Endothelial cell of umbilical vein (primary cell): Measurements from ENCODE around the gene PRLR. TPM values are rescaled to one million over a fixed set of nuclear protein-coding genes. Genes with fewer than 3 reads are reported as not detected.

Source experiments
- BruUV-seq: library from RNA; stranded (reverse); fragments of 400-500 nt; replicated peaks from 2 replicates; lab custom pipeline; 2021; lab: Mats Ljungman, UMichigan
- CTCF ChIA-PET: fragments of 300-600, 350-600 bp; sonication (Branson Sonifier 250); formaldehyde crosslinking; loops from one replicate; lab custom pipeline; 2021; ENCODE audit warnings: antibody characterized with exemption, inconsistent platforms; lab: Charles Lee
- POLR2A ChIA-PET: fragments of 300-600, 350-600 bp; sonication (Branson Sonifier 250); formaldehyde crosslinking; loops from one replicate; lab custom pipeline; 2021; ENCODE audit warnings: antibody characterized with exemption, inconsistent platforms; lab: Charles Lee
- DNase-seq: peaks from one replicate; pipeline ENCODE4 v3.0.0-alpha.2; 2011; ENCODE audit warnings: low read depth, low spot score
- FAIRE-seq: peaks from 2 replicates; lab custom pipeline; 2011; peaks lifted over from hg19 to GRCh38; lab: Jason Lieb, UNC
- H2AFZ ChIP-seq: 2 replicates; pipeline ENCODE4 v1.6.0; 2012; ENCODE audit warnings: low read depth, low read length, control low read depth, inconsistent platforms
- H3K27ac ChIP-seq: 2 replicates; pipeline ENCODE4 v1.5.1; 2011; ENCODE audit warnings: low read depth, mild to moderate bottlenecking, control low read depth, low read length, moderate library complexity; ENCODE audit not compliant: insufficient read depth
- H3K27me3 ChIP-seq, 2 experiments: 2 replicates each; pipeline versions ENCODE4 v1.6.0 to v1.6.1; 2011; ENCODE audit warnings: low read length in 2 of 2, mixed read lengths in 1 of 2; ENCODE audit not compliant: control insufficient read depth in 2 of 2, insufficient read depth in 2 of 2
- H3K36me3 ChIP-seq, 2 experiments: 2 replicates in 1 of 2; 3 replicates in 1 of 2; pipeline ENCODE4 v1.5.1; 2011; ENCODE audit warnings: low read length in 2 of 2, mild to moderate bottlenecking in 1 of 2, moderate library complexity in 1 of 2; ENCODE audit not compliant: control insufficient read depth in 2 of 2, insufficient read depth in 2 of 2; ENCODE audit errors: extremely low read depth in 1 of 2
- H3K4me1 ChIP-seq: 3 replicates; pipeline ENCODE4 v1.5.1; 2011; ENCODE audit warnings: mild to moderate bottlenecking, low read length; ENCODE audit not compliant: control insufficient read depth, insufficient read depth; ENCODE audit errors: extremely low read depth
- H3K4me2 ChIP-seq: 2 replicates; pipeline ENCODE4 v1.6.1; 2011; ENCODE audit warnings: low read length, control low read depth, mixed read lengths; ENCODE audit not compliant: insufficient read depth
- H3K4me3 ChIP-seq, 3 experiments: fragments of 200-600 bp in 1 of 3; sonication (generic), shearing (Covaris generic) in 1 of 3; replicated peaks in 1 of 3; 2 replicates each; pipeline ENCODE4 v1.5.1; 2011 to 2016; ENCODE audit warnings: control low read depth in 3 of 3, low read length in 3 of 3, mild to moderate bottlenecking in 2 of 3, inconsistent platforms in 1 of 3, low read depth in 1 of 3, moderate library complexity in 1 of 3; ENCODE audit not compliant: insufficient read depth in 1 of 3
- H3K79me2 ChIP-seq: 2 replicates; pipeline ENCODE4 v1.6.0; 2012; ENCODE audit warnings: low read length, inconsistent platforms; ENCODE audit not compliant: control insufficient read depth, insufficient read depth
- H3K9ac ChIP-seq: replicated peaks from 2 replicates; pipeline ENCODE3; 2011; ENCODE audit warnings: low read length, control low read depth; ENCODE audit not compliant: insufficient read depth; ENCODE audit errors: extremely low read depth
- H3K9me1 ChIP-seq: replicated peaks from 3 replicates; pipeline ENCODE4 v1.6.0; 2011; ENCODE audit warnings: mild to moderate bottlenecking, low read length; ENCODE audit not compliant: control insufficient read depth, insufficient read depth; ENCODE audit errors: extremely low read depth
- H3K9me3 ChIP-seq: replicated peaks from 2 replicates; pipeline ENCODE4 v1.5.1; 2012; ENCODE audit warnings: low read length, inconsistent platforms; ENCODE audit not compliant: control insufficient read depth, insufficient read depth
- H4K20me1 ChIP-seq: replicated peaks from 2 replicates; pipeline ENCODE3; 2011; ENCODE audit warnings: mild to moderate bottlenecking, low read length; ENCODE audit not compliant: control insufficient read depth, insufficient read depth; ENCODE audit errors: extremely low read depth
- CTCF ChIP-seq, 2 donors: IDR thresholded peaks; 1 replicate in 1 of 2; 2 replicates in 1 of 2; pipeline ENCODE4 v1.5.1; 2011; ENCODE audit warnings: low read length in 2 of 2, mild to moderate bottlenecking in 2 of 2, moderate library complexity in 2 of 2, control low read depth in 1 of 2, inconsistent platforms in 1 of 2, low read depth in 1 of 2; ENCODE audit not compliant: insufficient read depth in 1 of 2; ENCODE audit errors: extremely low read depth in 1 of 2
- EZH2 ChIP-seq: IDR thresholded peaks from 2 replicates; pipeline ENCODE4 v1.6.1; 2012; ENCODE audit warnings: borderline replicate concordance, low read depth, mild to moderate bottlenecking, moderate library complexity, low read length, inconsistent platforms; ENCODE audit not compliant: severe bottlenecking
- FOS ChIP-seq: IDR thresholded peaks from 2 replicates; pipeline ENCODE4 v1.6.1; 2011; ENCODE audit warnings: mild to moderate bottlenecking, low read length, moderate library complexity, borderline replicate concordance; ENCODE audit not compliant: insufficient read depth
- GATA2 ChIP-seq: IDR thresholded peaks from 2 replicates; pipeline ENCODE4 v1.7.0; 2011; ENCODE audit warnings: low read depth, mild to moderate bottlenecking, moderate library complexity, mixed read lengths, low read length; ENCODE audit not compliant: insufficient read length, insufficient read depth
- JUN ChIP-seq: IDR thresholded peaks from 2 replicates; pipeline ENCODE4 v1.6.1; 2011; ENCODE audit warnings: borderline replicate concordance, low read depth; ENCODE audit not compliant: insufficient read length, insufficient read depth
- MAX ChIP-seq: IDR thresholded peaks from 2 replicates; pipeline ENCODE4 v1.6.1; 2011; ENCODE audit not compliant: insufficient read depth, insufficient read length
- MYC ChIP-seq: IDR thresholded peaks from one replicate; pipeline ENCODE4 v1.6.1; 2011; ENCODE audit warnings: mild to moderate bottlenecking, low read depth, low read length
- POLR2A ChIP-seq: IDR thresholded peaks from 2 replicates; pipeline ENCODE4 v1.6.1; 2012; ENCODE audit warnings: low read depth, mild to moderate bottlenecking, control low read depth, low read length
- POLR2AphosphoS5 ChIP-seq: IDR thresholded peaks from 2 replicates; pipeline ENCODE4 v1.6.1; 2012; ENCODE audit warnings: low read depth, mild to moderate bottlenecking, control low read depth, low read length, moderate library complexity; ENCODE audit not compliant: insufficient read depth
- dilution Hi-C: fragments of 300-500 bp; cut with MboI; formaldehyde crosslinking; loops from one replicate; pipeline ENCODE4 v1.15.0; 2019; ENCODE audit warnings: low sequenced_read_pairs; ENCODE audit not compliant: extremely low pct_ligation_motif_present
- intact Hi-C: fragments of 100-400 bp; cut with micrococcal nuclease; formaldehyde crosslinking; loops from one replicate; pipeline ENCODE4 v1.10.0; 2022
- polyA plus RNA-seq, 4 experiments: library from polyadenylated mRNA; depleted of rRNA in 3 of 4; stranded (reverse) in 3 of 4; unstranded in 1 of 4; fragments of >200 nt; gene quantifications; 2 replicates each; pipeline versions ENCODE4 v1.2.1 to v1.2.3, GENCODE V29; 2011 to 2012; ENCODE audit warnings: missing spikeins in 1 of 4
- total RNA-seq: library from RNA; stranded (reverse); gene quantifications from 2 replicates; pipeline ENCODE4 v1.2.3, GENCODE V29; 2021

PRLR gene
- total and polyA plus RNA-seq, 2 donors (not counting 3 experiments of a cell fraction or from before 2014, with no cell fraction given): not detected

- TF ChIP-seq MAX: no peak
- TF ChIP-seq MYC: no peak
- TF ChIP-seq CTCF (IDR thresholded peaks at IDR 0.05; ENCODE audit: extremely low read depth in 1 of 2, insufficient read depth in 1 of 2, low read depth in 1 of 2, low read length in 2 of 2): no peak
- no peak for TF ChIP-seq JUN
- no peak for TF ChIP-seq EZH2
- no peak for TF ChIP-seq POLR2A
- no peak for TF ChIP-seq FOS
- no peak for TF ChIP-seq GATA2
- TF ChIP-seq POLR2AphosphoS5: no peak
- no peaks in the 10 kb centered on the region for H3K27me3 ChIP-seq
- H2AFZ ChIP-seq: no peak overlapping the region
- no peaks in the 10 kb centered on the region for H3K9me3 ChIP-seq
- no peak overlapping the region for H3K9ac ChIP-seq
- no peaks in the 10 kb centered on the region for H4K20me1 ChIP-seq
- no TSS peak for BruUV-seq
- no peaks in the 10 kb centered on the region for H3K9me1 ChIP-seq
- H3K79me2 ChIP-seq: no peaks in the 10 kb centered on the region
- H3K4me1 ChIP-seq: no peaks in the 10 kb centered on the region
- intact Hi-C loops: no loop called here
- H3K4me3 ChIP-seq: no peak overlapping the region
- ChIA-PET CTCF (no interaction called here), POLR2A (no interaction called here)
- H3K36me3 ChIP-seq: no peaks in the 10 kb centered on the region
- no peak for FAIRE-seq
- no peak for DNase-seq
- dilution Hi-C loops: no loop called here
- H3K4me2 ChIP-seq: no peak overlapping the region
- no peak overlapping the region for H3K27ac ChIP-seq
Observed at GRCh38 chr5:35158204-35158603, 72.1 kb downstream of the PRLR start.
